Endothelial cell of umbilical vein (primary cell): Measurements from ENCODE around the gene RAB44. TPM values are rescaled to one million over a fixed set of nuclear protein-coding genes. Genes with fewer than 3 reads are reported as not detected.

Source experiments
- BruUV-seq: library from RNA; stranded (reverse); fragments of 400-500 nt; replicated peaks from 2 replicates; lab custom pipeline; 2021; lab: Mats Ljungman, UMichigan
- CTCF ChIA-PET: fragments of 300-600, 350-600 bp; sonication (Branson Sonifier 250); formaldehyde crosslinking; loops from one replicate; lab custom pipeline; 2021; ENCODE audit warnings: antibody characterized with exemption, inconsistent platforms; lab: Charles Lee
- POLR2A ChIA-PET: fragments of 300-600, 350-600 bp; sonication (Branson Sonifier 250); formaldehyde crosslinking; loops from one replicate; lab custom pipeline; 2021; ENCODE audit warnings: antibody characterized with exemption, inconsistent platforms; lab: Charles Lee
- DNase-seq: peaks from one replicate; pipeline ENCODE4 v3.0.0-alpha.2; 2011; ENCODE audit warnings: low read depth, low spot score
- FAIRE-seq: peaks from 2 replicates; lab custom pipeline; 2011; peaks lifted over from hg19 to GRCh38; lab: Jason Lieb, UNC
- H2AFZ ChIP-seq: 2 replicates; pipeline ENCODE4 v1.6.0; 2012; ENCODE audit warnings: low read depth, low read length, control low read depth, inconsistent platforms
- H3K27ac ChIP-seq: 2 replicates; pipeline ENCODE4 v1.5.1; 2011; ENCODE audit warnings: low read depth, mild to moderate bottlenecking, control low read depth, low read length, moderate library complexity; ENCODE audit not compliant: insufficient read depth
- H3K27me3 ChIP-seq, 2 experiments: 2 replicates each; pipeline versions ENCODE4 v1.6.0 to v1.6.1; 2011; ENCODE audit warnings: low read length in 2 of 2, mixed read lengths in 1 of 2; ENCODE audit not compliant: control insufficient read depth in 2 of 2, insufficient read depth in 2 of 2
- H3K36me3 ChIP-seq, 2 experiments: 2 replicates in 1 of 2; 3 replicates in 1 of 2; pipeline ENCODE4 v1.5.1; 2011; ENCODE audit warnings: low read length in 2 of 2, mild to moderate bottlenecking in 1 of 2, moderate library complexity in 1 of 2; ENCODE audit not compliant: control insufficient read depth in 2 of 2, insufficient read depth in 2 of 2; ENCODE audit errors: extremely low read depth in 1 of 2
- H3K4me1 ChIP-seq: 3 replicates; pipeline ENCODE4 v1.5.1; 2011; ENCODE audit warnings: mild to moderate bottlenecking, low read length; ENCODE audit not compliant: control insufficient read depth, insufficient read depth; ENCODE audit errors: extremely low read depth
- H3K4me2 ChIP-seq: 2 replicates; pipeline ENCODE4 v1.6.1; 2011; ENCODE audit warnings: low read length, control low read depth, mixed read lengths; ENCODE audit not compliant: insufficient read depth
- H3K4me3 ChIP-seq, 3 experiments: fragments of 200-600 bp in 1 of 3; sonication (generic), shearing (Covaris generic) in 1 of 3; replicated peaks in 1 of 3; 2 replicates each; pipeline ENCODE4 v1.5.1; 2011 to 2016; ENCODE audit warnings: control low read depth in 3 of 3, low read length in 3 of 3, mild to moderate bottlenecking in 2 of 3, inconsistent platforms in 1 of 3, low read depth in 1 of 3, moderate library complexity in 1 of 3; ENCODE audit not compliant: insufficient read depth in 1 of 3
- H3K79me2 ChIP-seq: 2 replicates; pipeline ENCODE4 v1.6.0; 2012; ENCODE audit warnings: low read length, inconsistent platforms; ENCODE audit not compliant: control insufficient read depth, insufficient read depth
- H3K9ac ChIP-seq: replicated peaks from 2 replicates; pipeline ENCODE3; 2011; ENCODE audit warnings: low read length, control low read depth; ENCODE audit not compliant: insufficient read depth; ENCODE audit errors: extremely low read depth
- H3K9me1 ChIP-seq: replicated peaks from 3 replicates; pipeline ENCODE4 v1.6.0; 2011; ENCODE audit warnings: mild to moderate bottlenecking, low read length; ENCODE audit not compliant: control insufficient read depth, insufficient read depth; ENCODE audit errors: extremely low read depth
- H3K9me3 ChIP-seq: replicated peaks from 2 replicates; pipeline ENCODE4 v1.5.1; 2012; ENCODE audit warnings: low read length, inconsistent platforms; ENCODE audit not compliant: control insufficient read depth, insufficient read depth
- H4K20me1 ChIP-seq: replicated peaks from 2 replicates; pipeline ENCODE3; 2011; ENCODE audit warnings: mild to moderate bottlenecking, low read length; ENCODE audit not compliant: control insufficient read depth, insufficient read depth; ENCODE audit errors: extremely low read depth
- EZH2 ChIP-seq: IDR thresholded peaks from 2 replicates; pipeline ENCODE4 v1.6.1; 2012; ENCODE audit warnings: borderline replicate concordance, low read depth, mild to moderate bottlenecking, moderate library complexity, low read length, inconsistent platforms; ENCODE audit not compliant: severe bottlenecking
- FOS ChIP-seq: IDR thresholded peaks from 2 replicates; pipeline ENCODE4 v1.6.1; 2011; ENCODE audit warnings: mild to moderate bottlenecking, low read length, moderate library complexity, borderline replicate concordance; ENCODE audit not compliant: insufficient read depth
- GATA2 ChIP-seq: IDR thresholded peaks from 2 replicates; pipeline ENCODE4 v1.7.0; 2011; ENCODE audit warnings: low read depth, mild to moderate bottlenecking, moderate library complexity, mixed read lengths, low read length; ENCODE audit not compliant: insufficient read length, insufficient read depth
- JUN ChIP-seq: IDR thresholded peaks from 2 replicates; pipeline ENCODE4 v1.6.1; 2011; ENCODE audit warnings: borderline replicate concordance, low read depth; ENCODE audit not compliant: insufficient read length, insufficient read depth
- MYC ChIP-seq: IDR thresholded peaks from one replicate; pipeline ENCODE4 v1.6.1; 2011; ENCODE audit warnings: mild to moderate bottlenecking, low read depth, low read length
- POLR2A ChIP-seq: IDR thresholded peaks from 2 replicates; pipeline ENCODE4 v1.6.1; 2012; ENCODE audit warnings: low read depth, mild to moderate bottlenecking, control low read depth, low read length
- POLR2AphosphoS5 ChIP-seq: IDR thresholded peaks from 2 replicates; pipeline ENCODE4 v1.6.1; 2012; ENCODE audit warnings: low read depth, mild to moderate bottlenecking, control low read depth, low read length, moderate library complexity; ENCODE audit not compliant: insufficient read depth
- dilution Hi-C: fragments of 300-500 bp; cut with MboI; formaldehyde crosslinking; loops from one replicate; pipeline ENCODE4 v1.15.0; 2019; ENCODE audit warnings: low sequenced_read_pairs; ENCODE audit not compliant: extremely low pct_ligation_motif_present
- intact Hi-C: fragments of 100-400 bp; cut with micrococcal nuclease; formaldehyde crosslinking; loops from one replicate; pipeline ENCODE4 v1.10.0; 2022
- polyA plus RNA-seq, 4 experiments: library from polyadenylated mRNA; depleted of rRNA in 3 of 4; stranded (reverse) in 3 of 4; unstranded in 1 of 4; fragments of >200 nt; gene quantifications; 2 replicates each; pipeline versions ENCODE4 v1.2.1 to v1.2.3, GENCODE V29; 2011 to 2012; ENCODE audit warnings: missing spikeins in 1 of 4
- total RNA-seq: library from RNA; stranded (reverse); gene quantifications from 2 replicates; pipeline ENCODE4 v1.2.3, GENCODE V29; 2021
- TF ChIP-seq, protein P1 (sequence below), 2 donors: IDR thresholded peaks; 1 replicate in 1 of 2; 2 replicates in 1 of 2; pipeline ENCODE4 v1.5.1; 2011; ENCODE audit warnings: low read length in 2 of 2, mild to moderate bottlenecking in 2 of 2, moderate library complexity in 2 of 2, control low read depth in 1 of 2, inconsistent platforms in 1 of 2, low read depth in 1 of 2; ENCODE audit not compliant: insufficient read depth in 1 of 2; ENCODE audit errors: extremely low read depth in 1 of 2
- TF ChIP-seq, protein P2 (sequence below): IDR thresholded peaks from 2 replicates; pipeline ENCODE4 v1.6.1; 2011; ENCODE audit not compliant: insufficient read depth, insufficient read length

RAB44 gene
- total and polyA plus RNA-seq, 2 donors (not counting 3 experiments of a cell fraction or from before 2014, with no cell fraction given) = 0.03 to 0.11 TPM

GRCh38 chr6:36714511-36714910 lies 16.9 kb downstream of the RAB44 start:
- no peaks in the 10 kb centered on the region for H3K36me3 ChIP-seq
- no peaks in the 10 kb centered on the region for H3K9me3 ChIP-seq
- POLR2A ChIA-PET = no interaction called here
- H3K79me2 ChIP-seq = no peaks in the 10 kb centered on the region
- intact Hi-C loops (no loop called here), dilution Hi-C loops (no loop called here)
- H3K4me1 ChIP-seq = no peaks in the 10 kb centered on the region
- no peak for TF ChIP-seq GATA2
- no peak for TF ChIP-seq EZH2
- TF ChIP-seq, protein P1, sequence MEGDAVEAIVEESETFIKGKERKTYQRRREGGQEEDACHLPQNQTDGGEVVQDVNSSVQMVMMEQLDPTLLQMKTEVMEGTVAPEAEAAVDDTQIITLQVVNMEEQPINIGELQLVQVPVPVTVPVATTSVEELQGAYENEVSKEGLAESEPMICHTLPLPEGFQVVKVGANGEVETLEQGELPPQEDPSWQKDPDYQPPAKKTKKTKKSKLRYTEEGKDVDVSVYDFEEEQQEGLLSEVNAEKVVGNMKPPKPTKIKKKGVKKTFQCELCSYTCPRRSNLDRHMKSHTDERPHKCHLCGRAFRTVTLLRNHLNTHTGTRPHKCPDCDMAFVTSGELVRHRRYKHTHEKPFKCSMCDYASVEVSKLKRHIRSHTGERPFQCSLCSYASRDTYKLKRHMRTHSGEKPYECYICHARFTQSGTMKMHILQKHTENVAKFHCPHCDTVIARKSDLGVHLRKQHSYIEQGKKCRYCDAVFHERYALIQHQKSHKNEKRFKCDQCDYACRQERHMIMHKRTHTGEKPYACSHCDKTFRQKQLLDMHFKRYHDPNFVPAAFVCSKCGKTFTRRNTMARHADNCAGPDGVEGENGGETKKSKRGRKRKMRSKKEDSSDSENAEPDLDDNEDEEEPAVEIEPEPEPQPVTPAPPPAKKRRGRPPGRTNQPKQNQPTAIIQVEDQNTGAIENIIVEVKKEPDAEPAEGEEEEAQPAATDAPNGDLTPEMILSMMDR (IDR thresholded peaks at IDR 0.05; ENCODE audit: extremely low read depth in 1 of 2, insufficient read depth in 1 of 2, low read depth in 1 of 2, low read length in 2 of 2) = no peak
- no peak for TF ChIP-seq POLR2AphosphoS5
- TF ChIP-seq MYC = no peak
- TF ChIP-seq, protein P2, sequence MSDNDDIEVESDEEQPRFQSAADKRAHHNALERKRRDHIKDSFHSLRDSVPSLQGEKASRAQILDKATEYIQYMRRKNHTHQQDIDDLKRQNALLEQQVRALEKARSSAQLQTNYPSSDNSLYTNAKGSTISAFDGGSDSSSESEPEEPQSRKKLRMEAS = no peak
- no peak for TF ChIP-seq FOS
- no peak for TF ChIP-seq POLR2A
- TF ChIP-seq JUN = no peak
- H3K27ac ChIP-seq = no peak overlapping the region
- H2AFZ ChIP-seq = no peak overlapping the region
- H3K4me3 ChIP-seq = no peak overlapping the region
- CTCF ChIA-PET = interaction anchor here (1.2 to 1.5 kb wide), 2 partner anchors 10 to 99 kb away, joined by 4 read pairs; no protein-coding TSS in a partner anchor
- H3K9me1 ChIP-seq = no peaks in the 10 kb centered on the region
- DNase-seq (no peak), FAIRE-seq (no peak)
- BruUV-seq = no TSS peak
- peaks cover 0 to 1% of the 10 kb centered on the region in 2 experiments for H3K27me3 ChIP-seq
- no peak overlapping the region for H3K4me2 ChIP-seq
- no peak overlapping the region for H3K9ac ChIP-seq
- no peaks in the 10 kb centered on the region for H4K20me1 ChIP-seq
